Measurements from ENCODE around the gene CD6.

- no peak for TF ChIP-seq CTCF (IDR thresholded peaks at IDR 0.05)
- no peak for TF ChIP-seq POLR2A (IDR thresholded peaks at IDR 0.05)
These were observed 83.6 kb downstream of the CD6 start for GRCh38 chr11:61054927-61055562.
